GM18873 (cell line): ENCODE results near the gene GNPTAB.

Experiments used
- ATAC-seq: cut with Tn5 transposase; IDR thresholded peaks from one replicate; pipeline ENCODE4 v1.9.1; 2021; ENCODE audit warnings: mild to moderate bottlenecking, moderate library complexity, moderate number of reproducible peaks; ENCODE audit not compliant: unreplicated experiment, low FRiP score

Gene GNPTAB

GRCh38 chr12:101697930-101698799, 132.6 kb downstream of the GNPTAB start:
- ATAC-seq = peak; percentile 26

- peak; percentile 49 for ATAC-seq
Measured at GRCh38 chr12:101697197-101697929, 133.4 kb downstream of the GNPTAB start, which contains the start of gene CHPT1. Gene CHPT1 (plus strand): TSS chr12:101697640. CDS start chr12:101697862, 222 bp downstream.

GRCh38 chr12:101696251-101697196, 134.2 kb downstream of the GNPTAB start:
- ATAC-seq = peak; percentile 33

- no peak for ATAC-seq
Measured at GRCh38 chr12:101695706-101696105, 135.1 kb downstream of the GNPTAB start.
